Fibroblast of skin of right biceps (primary cell): ENCODE data around the gene CORO2B.

Experiments
- DNase-seq: peaks from one replicate; pipeline ENCODE4 v3.0.0-alpha.2; 2013

CORO2B gene

GRCh38 chr15:68578980-68579935 lies at the start of gene CORO2B:
TSS of gene CORO2B (plus strand) at chr15:68578993. CDS start at chr15:68579263, 270 bp downstream.
- peak; percentile 61 for DNase-seq

GRCh38 chr15:68531387-68532179 lies 47.2 kb upstream of the CORO2B start:
- no peak for DNase-seq

GRCh38 chr15:68536331-68537095 lies 42.3 kb upstream of the CORO2B start:
- DNase-seq = peak; percentile 98

- peak; percentile 60 for DNase-seq
These were observed 41.7 kb upstream of the CORO2B start for GRCh38 chr15:68537097-68537496.

- no peak for DNase-seq
These were observed 41.3 kb upstream of the CORO2B start for GRCh38 chr15:68537506-68537905.

GRCh38 chr15:68538311-68538710 lies 40.5 kb upstream of the CORO2B start:
- DNase-seq = no peak

GRCh38 chr15:68541743-68542142 lies 37.0 kb upstream of the CORO2B start:
- DNase-seq = no peak

GRCh38 chr15:68542348-68542747 lies 36.4 kb upstream of the CORO2B start:
- no peak for DNase-seq

GRCh38 chr15:68542771-68543164 lies 36.0 kb upstream of the CORO2B start:
- no peak for DNase-seq

- peak; percentile 98 for DNase-seq
These were observed 35.4 kb upstream of the CORO2B start for GRCh38 chr15:68543165-68544008.

- DNase-seq = no peak
These were observed 32.5 kb upstream of the CORO2B start for GRCh38 chr15:68546318-68546717.

GRCh38 chr15:68548364-68548763 lies 30.4 kb upstream of the CORO2B start:
- DNase-seq = no peak

GRCh38 chr15:68550004-68550403 lies 28.8 kb upstream of the CORO2B start:
- DNase-seq = no peak

GRCh38 chr15:68550498-68551295 lies 28.1 kb upstream of the CORO2B start:
- peak; percentile 56 for DNase-seq

- DNase-seq = no peak
These were observed 27.5 kb upstream of the CORO2B start for GRCh38 chr15:68551296-68551635.

- peak; percentile 26 for DNase-seq
These were observed 26.4 kb upstream of the CORO2B start for GRCh38 chr15:68552344-68552743.

GRCh38 chr15:68552773-68553172 lies 26.0 kb upstream of the CORO2B start:
- peak; percentile 85 for DNase-seq

GRCh38 chr15:68553314-68553993 lies 25.3 kb upstream of the CORO2B start:
- DNase-seq = peak; percentile 44

GRCh38 chr15:68553994-68554720 lies 24.6 kb upstream of the CORO2B start:
- peak; percentile 67 for DNase-seq
